HCT116 (cell line): ENCODE measurements around the gene ERBB4. TPM values are rescaled to one million over a fixed set of nuclear protein-coding genes. Genes with fewer than 3 reads are reported as not detected.

Experiments
- ATAC-seq: fragments of 200-7000 bp; cut with Tn5 transposase; 2 replicates; pipeline ENCODE4 v1.9.1; 2020; ENCODE audit warnings: mild to moderate bottlenecking, moderate library complexity
- BruUV-seq: library from RNA; stranded (reverse); fragments of 400-500 nt; replicated peaks from 2 replicates; lab custom pipeline; 2021; lab: Mats Ljungman, UMichigan
- CTCF ChIA-PET: fragments of 300-600 bp; sonication (Branson Sonifier 250); formaldehyde crosslinking; loops from one replicate; lab custom pipeline; 2021; ENCODE audit warnings: antibody characterized with exemption; lab: Charles Lee
- POLR2A ChIA-PET: fragments of 300-600, 350-600 bp; sonication (Branson Sonifier 250); formaldehyde crosslinking; loops from one replicate; lab custom pipeline; 2021; ENCODE audit warnings: antibody characterized with exemption; lab: Charles Lee
- RAD21 ChIA-PET, 2 experiments: fragments of 300-600 bp; sonication (Branson Sonifier 250); formaldehyde crosslinking; loops; one replicate each; lab custom pipeline; 2023; ENCODE audit warnings: low total read pairs in 2 of 2; ENCODE audit not compliant: uncharacterized antibody in 2 of 2, unreplicated experiment in 2 of 2, low non-redundant PET in 1 of 2; lab: Charles Lee
- DNase-seq: peaks from one replicate; pipeline ENCODE4 v3.0.0-alpha.2; 2010; ENCODE audit warnings: low read depth, low spot score
- H2AFZ ChIP-seq: fragments of 200-600 bp; shearing (Covaris generic), sonication (generic); 2 replicates; pipeline ENCODE4 v1.6.1; 2017; ENCODE audit warnings: low read depth, mixed run types, mixed read lengths, antibody characterized with exemption, low read length; ENCODE audit not compliant: poor library complexity, severe bottlenecking
- H3K27ac ChIP-seq: 2 replicates; pipeline ENCODE4 v1.5.1; 2012; ENCODE audit warnings: low read depth, low read length
- H3K27me3 ChIP-seq: fragments of 200-600 bp; sonication (generic); 2 replicates; pipeline ENCODE4 v1.6.1; 2016; ENCODE audit warnings: mixed run types, low read length, mixed read lengths; ENCODE audit not compliant: insufficient read depth
- H3K36me3 ChIP-seq, 2 experiments: fragments of 200-500 bp in 1 of 2; fragments of 200-600 bp in 1 of 2; sonication (Bioruptor generic) in 1 of 2; sonication (generic) in 1 of 2; 2 replicates each; pipeline versions ENCODE4 v1.5.1 to v1.6.1; 2014 to 2016; ENCODE audit warnings: low read length in 2 of 2, inconsistent platforms in 1 of 2, mixed read lengths in 1 of 2, mixed run types in 1 of 2; ENCODE audit not compliant: insufficient read depth in 2 of 2, control insufficient read depth in 1 of 2
- H3K4me1 ChIP-seq, 2 experiments: fragments of 200-600 bp in 1 of 2; sonication (generic) in 1 of 2; 2 replicates each; pipeline versions ENCODE4 v1.5.1 to v1.6.1; 2012 to 2017; ENCODE audit warnings: low read length in 2 of 2, inconsistent platforms in 1 of 2, mild to moderate bottlenecking in 1 of 2, mixed read lengths in 1 of 2, mixed run types in 1 of 2, moderate library complexity in 1 of 2; ENCODE audit not compliant: insufficient read depth in 2 of 2, control insufficient read depth in 1 of 2
- H3K4me2 ChIP-seq: fragments of 200-600 bp; sonication (generic); 2 replicates; pipeline ENCODE4 v1.6.1; 2017; ENCODE audit warnings: mixed run types, low read length, mixed read lengths
- H3K4me3 ChIP-seq, 2 experiments: fragments of 200-600 bp in 1 of 2; sonication (generic) in 1 of 2; replicated peaks in 1 of 2; 2 replicates each; pipeline ENCODE4 v1.5.1; 2011 to 2016; ENCODE audit warnings: low read length in 2 of 2, control low read depth in 1 of 2, low read depth in 1 of 2, mild to moderate bottlenecking in 1 of 2, mixed read lengths in 1 of 2, mixed run types in 1 of 2
- H3K79me2 ChIP-seq: fragments of 200-600 bp; sonication (generic); 2 replicates; pipeline ENCODE4 v1.6.1; 2017; ENCODE audit warnings: mild to moderate bottlenecking, mixed run types, low read length, moderate library complexity, mixed read lengths; ENCODE audit not compliant: insufficient read depth
- H3K9ac ChIP-seq: fragments of 200-600 bp; sonication (generic); 2 replicates; pipeline ENCODE4 v1.6.1; 2016; ENCODE audit warnings: low read length, mixed read lengths
- H3K9me2 ChIP-seq: fragments of 200-600 bp; sonication (generic), shearing (Covaris generic); 2 replicates; pipeline ENCODE4 v1.6.1; 2017; ENCODE audit warnings: mixed run types, mild to moderate bottlenecking, moderate library complexity; ENCODE audit not compliant: insufficient read depth
- H3K9me3 ChIP-seq, 2 experiments: fragments of 200-500 bp in 1 of 2; fragments of 200-600 bp in 1 of 2; sonication (Bioruptor generic) in 1 of 2; sonication (generic) in 1 of 2; 2 replicates each; pipeline ENCODE4 v1.6.1; 2014 to 2017; ENCODE audit warnings: low read length in 2 of 2, mixed read lengths in 2 of 2, inconsistent platforms in 1 of 2, low read depth in 1 of 2, mild to moderate bottlenecking in 1 of 2, mixed run types in 1 of 2, moderate library complexity in 1 of 2; ENCODE audit not compliant: control insufficient read depth in 1 of 2, insufficient read depth in 1 of 2
- H4K20me1 ChIP-seq: fragments of 200-600 bp; sonication (generic), shearing (Covaris generic); 2 replicates; pipeline ENCODE4 v1.6.1; 2017; ENCODE audit warnings: mixed run types, mild to moderate bottlenecking, moderate library complexity; ENCODE audit not compliant: insufficient read depth
- ATF3 ChIP-seq: IDR thresholded peaks from 2 replicates; pipeline ENCODE4 v1.6.1; 2012
- CBX3 ChIP-seq: IDR thresholded peaks from 2 replicates; pipeline ENCODE4 v1.6.1; 2012; ENCODE audit warnings: low read depth
- CEBPB ChIP-seq: IDR thresholded peaks from 2 replicates; pipeline ENCODE4 v1.6.1; 2012; ENCODE audit warnings: low read depth
- CTCF ChIP-seq, 3 experiments: fragments of 200-600 bp in 1 of 3; sonication (generic) in 1 of 3; IDR thresholded peaks in 2 of 3; conservative IDR thresholded peaks in 1 of 3; 2 replicates each; pipeline ENCODE4 v1.5.1; 2012 to 2017; ENCODE audit warnings: low read depth in 2 of 3, low read length in 2 of 3, antibody characterized with exemption in 1 of 3, borderline replicate concordance in 1 of 3, control low read depth in 1 of 3, mild to moderate bottlenecking in 1 of 3, mixed read lengths in 1 of 3, mixed run types in 1 of 3, moderate library complexity in 1 of 3; ENCODE audit not compliant: insufficient read depth in 1 of 3
- EGR1 ChIP-seq: IDR thresholded peaks from 2 replicates; pipeline ENCODE4 v1.6.1; 2012; ENCODE audit warnings: low read depth
- EZH2 ChIP-seq: fragments of 200-600 bp; sonication (generic); IDR thresholded peaks from 2 replicates; pipeline ENCODE4 v1.6.1; 2017; ENCODE audit warnings: antibody characterized with exemption, mixed run types
- EZH2phosphoT487 ChIP-seq: fragments of 200-600 bp; IDR thresholded peaks from 2 replicates; pipeline ENCODE4 v1.6.1; 2018; ENCODE audit warnings: antibody characterized with exemption, borderline replicate concordance
- FOSL1 ChIP-seq: IDR thresholded peaks from 2 replicates; pipeline ENCODE4 v1.6.1; 2012; ENCODE audit warnings: low read depth
- MAX ChIP-seq: IDR thresholded peaks from 2 replicates; pipeline ENCODE4 v1.6.1; 2012
- POLR2A ChIP-seq: IDR thresholded peaks from 2 replicates; pipeline ENCODE4 v1.7.0; 2011; ENCODE audit warnings: borderline replicate concordance; ENCODE audit not compliant: insufficient read depth, insufficient read length; ENCODE audit errors: extremely low read depth
- RAD21 ChIP-seq: IDR thresholded peaks from 2 replicates; pipeline ENCODE4 v1.6.1; 2012; ENCODE audit warnings: low read depth, mild to moderate bottlenecking
- REST ChIP-seq: IDR thresholded peaks from 2 replicates; pipeline ENCODE4 v1.6.1; 2012; ENCODE audit warnings: low read depth
- SIN3A ChIP-seq: IDR thresholded peaks from 2 replicates; pipeline ENCODE4 v1.6.1; 2012; ENCODE audit warnings: low read depth
- SP1 ChIP-seq: IDR thresholded peaks from 2 replicates; pipeline ENCODE4 v1.6.1; 2012; ENCODE audit warnings: low read depth
- SRF ChIP-seq: IDR thresholded peaks from 2 replicates; pipeline ENCODE4 v1.6.1; 2012; ENCODE audit warnings: low read depth
- YY1 ChIP-seq: IDR thresholded peaks from 2 replicates; pipeline ENCODE4 v1.6.1; 2011; ENCODE audit warnings: low read length, low read depth, moderate library complexity, mild to moderate bottlenecking; ENCODE audit not compliant: insufficient replicate concordance; ENCODE audit errors: extremely low read depth
- ZFX ChIP-seq: fragments of 450-650 bp; IDR thresholded peaks from 2 replicates; pipeline ENCODE4 v1.6.1; 2017
- ZNF274 ChIP-seq: fragments of 200-500 bp; sonication (Bioruptor generic); IDR thresholded peaks from 2 replicates; pipeline ENCODE4 v1.6.1; 2014; ENCODE audit warnings: mild to moderate bottlenecking, low read depth, low read length, inconsistent platforms
- intact Hi-C: fragments of 100-400 bp; cut with micrococcal nuclease; formaldehyde crosslinking; loops from 2 replicates; pipeline ENCODE4 v1.10.0; 2022
- total RNA-seq: library from RNA; stranded (reverse); gene quantifications from one replicate; pipeline ENCODE4 v1.2.1, GENCODE V29; 2021; ENCODE audit not compliant: unreplicated experiment

The ERBB4 gene
- total RNA-seq, 1 experiment from 2014 or later, result 0.10 TPM

GRCh38 chr2:212526059-212526458 lies 12.5 kb downstream of the ERBB4 start:
- no TSS peak for BruUV-seq
- no peak for ATAC-seq
- no peaks in the 10 kb centered on the region for H3K4me1 ChIP-seq
- H3K4me2 ChIP-seq, result no peak overlapping the region
- H3K36me3 ChIP-seq, result no peaks in the 10 kb centered on the region
- H3K27ac ChIP-seq, result no peak overlapping the region
- H3K79me2 ChIP-seq, result no peaks in the 10 kb centered on the region
- TF ChIP-seq CBX3 (no peak), RAD21 (no peak), YY1 (no peak), ATF3 (no peak), MAX (no peak), ZFX (no peak), EZH2 (no peak), EZH2phosphoT487 (no peak), SP1 (no peak), CTCF (IDR thresholded peaks at IDR 0.05 in 2 of 3, conservative IDR thresholded peaks at IDR 0.05 in 1 of 3; ENCODE audit: borderline replicate concordance in 1 of 3, insufficient read depth in 1 of 3, low read depth in 2 of 3, low read length in 2 of 3) (no peak), FOSL1 (no peak), EGR1 (no peak), SRF (no peak), SIN3A (no peak), POLR2A (no peak), CEBPB (no peak), REST (no peak), ZNF274 (no peak)
- TF ChIP-seq, all 23 proteins: peak for 0
- Histone ChIP-seq H3K4me3 (no peak overlapping the region), H3K9ac (no peak overlapping the region), H3K9me3 (no peaks in the 10 kb centered on the region), H2AFZ (peak overlapping the region; percentile 13), H4K20me1 (no peaks in the 10 kb centered on the region), H3K9me2 (no peaks in the 10 kb centered on the region), H3K27me3 (no peaks in the 10 kb centered on the region)
- CTCF ChIA-PET, result no interaction called here
- DNase-seq, result no peak
- POLR2A ChIA-PET, result no interaction called here
- RAD21 ChIA-PET, result interaction anchor here in 1 of 2 experiments (0.6 kb wide), 1 partner anchor 379 kb away, joined by 3 read pairs; no protein-coding TSS in a partner anchor
- intact Hi-C loops, result loop anchor here (10.0 kb wide), 1 partner anchor 651 kb away; no protein-coding TSS in a partner anchor
